Osteoblast (primary cell): ENCODE data around the gene CHERP. TPM values are rescaled to one million over a fixed set of nuclear protein-coding genes. Genes with fewer than 3 reads are reported as not detected.

ENCODE experiments used
- DNase-seq: peaks from one replicate; pipeline ENCODE4 v3.0.0; 2011; ENCODE audit warnings: low spot score, mixed read lengths; ENCODE audit not compliant: insufficient read length; ENCODE audit errors: missing footprints
- H2AFZ ChIP-seq: 2 replicates; pipeline ENCODE4 v1.6.0; 2011; ENCODE audit warnings: mild to moderate bottlenecking, low read length
- H3K27ac ChIP-seq: 2 replicates; pipeline ENCODE4 v1.5.1; 2011; ENCODE audit warnings: mild to moderate bottlenecking, low read depth, low read length, moderate library complexity
- H3K27me3 ChIP-seq: 2 replicates; pipeline ENCODE4 v1.6.0; 2012; ENCODE audit warnings: mild to moderate bottlenecking, control low read depth, inconsistent platforms, low read length, moderate library complexity; ENCODE audit not compliant: insufficient read depth
- H3K36me3 ChIP-seq: 2 replicates; pipeline ENCODE4 v1.5.1; 2011; ENCODE audit warnings: mild to moderate bottlenecking, low read length, control low read depth, moderate library complexity; ENCODE audit not compliant: insufficient read depth
- H3K4me1 ChIP-seq: 2 replicates; pipeline ENCODE4 v1.5.1; 2011; ENCODE audit warnings: mild to moderate bottlenecking, low read length, control low read depth, moderate library complexity; ENCODE audit not compliant: insufficient read depth
- H3K4me2 ChIP-seq: 2 replicates; pipeline ENCODE4 v1.6.0; 2011; ENCODE audit warnings: mild to moderate bottlenecking, low read length; ENCODE audit not compliant: insufficient read depth
- H3K4me3 ChIP-seq: fragments of 200-600 bp; sonication (generic); 3 replicates; pipeline ENCODE4 v1.5.1; 2012; ENCODE audit warnings: mild to moderate bottlenecking, low read length, inconsistent platforms; ENCODE audit not compliant: insufficient read depth
- H3K79me2 ChIP-seq: 2 replicates; pipeline ENCODE4 v1.6.0; 2012; ENCODE audit warnings: mild to moderate bottlenecking, low read length, control low read depth, inconsistent platforms; ENCODE audit not compliant: insufficient read depth
- H3K9me3 ChIP-seq: 2 replicates; pipeline ENCODE4 v1.5.1; 2011; ENCODE audit warnings: low read depth, low read length, control low read depth
- H4K20me1 ChIP-seq: 2 replicates; pipeline ENCODE4 v1.6.0; 2012; ENCODE audit warnings: mild to moderate bottlenecking, low read length, control low read depth; ENCODE audit not compliant: insufficient read depth
- CTCF ChIP-seq: IDR thresholded peaks from 2 replicates; pipeline ENCODE4 v1.5.1; 2011; ENCODE audit warnings: mild to moderate bottlenecking, low read depth, low read length, moderate library complexity; ENCODE audit errors: extremely low read depth
- total RNA-seq: library from RNA; depleted of rRNA; stranded (reverse); fragments of >200 nt; gene quantifications from 2 replicates; pipeline ENCODE4 v1.2.3, GENCODE V29; 2012

CHERP gene
- total RNA-seq, 1 donor = 5.8 TPM

GRCh38 chr19:16519230-16519687 is 23.0 kb downstream of the CHERP start:
- Histone ChIP-seq H3K4me2 (no peak overlapping the region), H3K79me2 (no peaks in the 10 kb centered on the region), H2AFZ (no peak overlapping the region), H3K27me3 (no peaks in the 10 kb centered on the region), H3K4me3 (no peak overlapping the region), H3K4me1 (no peaks in the 10 kb centered on the region), H3K27ac (no peak overlapping the region), H4K20me1 (peaks cover 12% of the 10 kb centered on the region), H3K9me3 (no peaks in the 10 kb centered on the region), H3K36me3 (peaks cover 69% of the 10 kb centered on the region)
- DNase-seq = peak; percentile 76
- no peak for TF ChIP-seq CTCF

DNA sequence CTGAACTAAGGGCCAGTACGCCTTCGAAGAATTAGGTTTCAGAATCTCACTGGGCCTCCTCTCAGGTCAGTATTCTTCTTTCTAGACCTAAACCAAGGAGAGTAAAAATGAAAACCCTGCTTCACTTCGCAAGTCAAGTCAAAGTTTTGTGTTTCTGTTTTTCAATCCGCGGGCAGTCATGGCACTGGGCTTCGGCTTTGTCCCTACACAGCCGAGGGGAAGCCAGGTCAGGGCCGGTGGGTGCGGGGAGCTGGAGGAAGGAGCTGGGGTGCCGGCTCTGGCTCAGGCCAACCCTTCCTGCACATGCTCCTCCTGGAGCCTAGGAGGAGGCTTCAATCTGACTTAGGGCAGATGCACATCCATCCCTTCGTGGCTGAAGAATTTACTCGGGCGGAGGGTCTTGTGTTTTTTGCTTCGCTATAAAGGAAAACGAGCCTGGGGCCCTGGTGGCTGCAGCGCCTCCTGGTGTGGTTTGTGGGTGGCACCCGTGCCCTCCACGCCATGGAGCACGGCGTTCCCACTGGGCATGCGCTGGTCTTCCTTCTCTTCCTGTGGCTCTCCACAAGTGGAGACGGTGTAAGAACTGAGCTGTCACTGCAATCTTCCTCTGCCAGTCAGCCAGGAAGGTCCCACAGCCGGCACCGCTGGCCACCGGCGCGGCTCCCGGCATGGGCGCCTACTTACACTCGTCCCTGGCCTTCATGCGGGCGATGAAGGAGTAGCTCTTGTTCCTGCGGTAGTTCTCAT is 23.6 kb downstream of the CHERP start:
- H3K4me3 ChIP-seq = no peak overlapping the region
- no peaks in the 10 kb centered on the region for H3K9me3 ChIP-seq
- no peaks in the 10 kb centered on the region for H3K4me1 ChIP-seq
- peak; percentile 7 for TF ChIP-seq CTCF
- H2AFZ ChIP-seq = no peak overlapping the region
- H4K20me1 ChIP-seq = peaks cover 12% of the 10 kb centered on the region
- H3K27me3 ChIP-seq = no peaks in the 10 kb centered on the region
- H3K27ac ChIP-seq = no peak overlapping the region
- H3K79me2 ChIP-seq = no peaks in the 10 kb centered on the region
- peak; percentile 85 for DNase-seq
- H3K36me3 ChIP-seq = peaks cover 64% of the 10 kb centered on the region
- no peak overlapping the region for H3K4me2 ChIP-seq

- peak; percentile 83 for DNase-seq
- TF ChIP-seq CTCF = no peak
- H3K4me3 ChIP-seq = no peak overlapping the region
- H3K4me1 ChIP-seq = no peaks in the 10 kb centered on the region
- H3K79me2 ChIP-seq = no peaks in the 10 kb centered on the region
- H3K27me3 ChIP-seq = no peaks in the 10 kb centered on the region
- H3K9me3 ChIP-seq = no peaks in the 10 kb centered on the region
- H3K36me3 ChIP-seq = peaks cover 58% of the 10 kb centered on the region
- no peak overlapping the region for H3K27ac ChIP-seq
- no peak overlapping the region for H2AFZ ChIP-seq
- H3K4me2 ChIP-seq = no peak overlapping the region
- peaks cover 10% of the 10 kb centered on the region for H4K20me1 ChIP-seq
These were observed 24.2 kb downstream of the CHERP start for GRCh38 chr19:16518061-16518460.

- Histone ChIP-seq H3K27ac (no peak overlapping the region), H3K4me1 (no peaks in the 10 kb centered on the region), H3K79me2 (no peaks in the 10 kb centered on the region), H3K36me3 (peaks cover 56% of the 10 kb centered on the region), H3K9me3 (no peaks in the 10 kb centered on the region), H4K20me1 (peaks cover 4% of the 10 kb centered on the region), H3K27me3 (no peaks in the 10 kb centered on the region), H2AFZ (no peak overlapping the region), H3K4me2 (no peak overlapping the region), H3K4me3 (no peak overlapping the region)
- DNase-seq = peak; percentile 68
- TF ChIP-seq CTCF = no peak
These were observed 25.2 kb downstream of the CHERP start for GRCh38 chr19:16516923-16517610.
